SK-MEL-5 (cell line): ENCODE measurements around the gene PDE9A. TPM values are rescaled to one million over a fixed set of nuclear protein-coding genes. Genes with fewer than 3 reads are reported as not detected.
"Not testable (repeated sequence)": the region's sequence is repeated elsewhere in the genome, so short reads cannot be mapped to it uniquely, and the experiment has no call there.

Experiments
- DNase-seq: peaks from one replicate; pipeline ENCODE4 v3.0.0-alpha.2; 2016; ENCODE audit warnings: low read depth, low spot score
- in situ Hi-C: cut with HindIII; loops from 2 replicates; pipeline ENCODE4 v1.10.0; 2016; ENCODE audit warnings: low sequenced_read_pairs, high pct_unique_total_duplicates, low pct_unique_long_range_greater_than_20kb
- total RNA-seq: library from RNA; depleted of rRNA; stranded (reverse); fragments of >200 nt; shearing (Covaris generic); gene quantifications from 2 replicates; pipeline ENCODE4 v1.2.3, GENCODE V29; 2014

Gene PDE9A
- total RNA-seq, 1 experiment from 2014 or later = 2.9 TPM

GRCh38 chr21:42798106-42798505 lies 144.7 kb downstream of the PDE9A start:
- no peak for DNase-seq
- in situ Hi-C loops = no loop called here

GRCh38 chr21:42799516-42799915 lies 146.1 kb downstream of the PDE9A start:
- in situ Hi-C loops = no loop called here
- DNase-seq = no peak

- no peak for DNase-seq
- in situ Hi-C loops = no loop called here
These were observed 146.5 kb downstream of the PDE9A start for GRCh38 chr21:42799948-42800347.

GRCh38 chr21:42801616-42802015 lies 148.2 kb downstream of the PDE9A start:
- DNase-seq, in situ Hi-C loops: not testable (repeated sequence)

- in situ Hi-C loops = no loop called here
- no peak for DNase-seq
These were observed 153.2 kb downstream of the PDE9A start for GRCh38 chr21:42806509-42807140.

GRCh38 chr21:42807293-42807895 lies 154.0 kb downstream of the PDE9A start:
- in situ Hi-C loops, DNase-seq: not testable (repeated sequence)

GRCh38 chr21:42807938-42808613 lies 154.7 kb downstream of the PDE9A start:
- in situ Hi-C loops = no loop called here
- DNase-seq = no peak

- in situ Hi-C loops = no loop called here
- no peak for DNase-seq
These were observed 155.8 kb downstream of the PDE9A start for GRCh38 chr21:42809171-42809570.

GRCh38 chr21:42809577-42810475 lies 156.4 kb downstream of the PDE9A start:
- no peak for DNase-seq
- in situ Hi-C loops = no loop called here

GRCh38 chr21:42811960-42812359 lies 158.5 kb downstream of the PDE9A start:
- no peak for DNase-seq
- in situ Hi-C loops = no loop called here

- DNase-seq, in situ Hi-C loops: not testable (repeated sequence)
These were observed 159.3 kb downstream of the PDE9A start for GRCh38 chr21:42812528-42813241.

GRCh38 chr21:42815217-42815616 lies 161.8 kb downstream of the PDE9A start:
- in situ Hi-C loops = no loop called here
- DNase-seq = no peak

- in situ Hi-C loops = no loop called here
- DNase-seq = peak; percentile 61
These were observed 164.9 kb downstream of the PDE9A start for GRCh38 chr21:42818328-42818749.

GRCh38 chr21:42819861-42820615 lies 166.6 kb downstream of the PDE9A start:
- in situ Hi-C loops = no loop called here
- no peak for DNase-seq

GRCh38 chr21:42820616-42821465 lies 167.4 kb downstream of the PDE9A start:
- DNase-seq = no peak
- in situ Hi-C loops = no loop called here
